Gastroesophageal sphincter (tissue), 4 donors: ENCODE data around the gene TMEM168. TPM values are rescaled to one million over a fixed set of nuclear protein-coding genes. Genes with fewer than 3 reads are reported as not detected.

ENCODE experiments used
- ATAC-seq: fragments of 150-250 bp; one replicate; pipeline ENCODE4 v1.9.1; 2016; ENCODE audit warnings: mild to moderate bottlenecking, moderate library complexity
- H3K27ac ChIP-seq, 4 donors: fragments of 200-600 bp; sonication (generic) in 3 of 4; 1 replicate in 3 of 4; 2 replicates in 1 of 4; pipeline ENCODE4 v1.5.1; 2016 to 2019
- H3K27me3 ChIP-seq: fragments of 200-600 bp; sonication (generic); one replicate; pipeline ENCODE4 v1.5.1; 2019
- H3K36me3 ChIP-seq, 2 donors: fragments of 200-600 bp; sonication (generic); one replicate each; pipeline ENCODE4 v1.5.1; 2019; ENCODE audit warnings: control low read depth in 1 of 2
- H3K4me1 ChIP-seq, 3 donors: fragments of 200-600 bp; sonication (generic); 1 replicate in 2 of 3; 2 replicates in 1 of 3; pipeline ENCODE4 v1.5.1; 2016 to 2019; ENCODE audit warnings: control low read depth in 2 of 3
- H3K4me3 ChIP-seq, 2 donors: fragments of 200-600 bp; sonication (generic); one replicate each; pipeline ENCODE4 v1.5.1; 2019; ENCODE audit warnings: mild to moderate bottlenecking in 1 of 2, moderate library complexity in 1 of 2
- H3K9me3 ChIP-seq, 3 donors: fragments of 200-600 bp; sonication (generic); one replicate each; pipeline ENCODE4 v1.5.1; 2017 to 2019; ENCODE audit warnings: control low read depth in 2 of 3
- CTCF ChIP-seq, 4 experiments: fragments of 200-600 bp in 2 of 4; fragments of 450-650 bp in 2 of 4; sonication (generic) in 1 of 4; IDR thresholded peaks; one replicate each; pipeline ENCODE4 v1.5.1; 2017 to 2019; ENCODE audit warnings: antibody characterized with exemption in 4 of 4, mild to moderate bottlenecking in 2 of 4, moderate library complexity in 2 of 4
- EP300 ChIP-seq: sonication (generic); formaldehyde crosslinking; IDR thresholded peaks from one replicate; pipeline ENCODE4 v1.6.1; 2017; ENCODE audit warnings: antibody characterized with exemption, mild to moderate bottlenecking
- POLR2A ChIP-seq, 2 donors: fragments of 450-650 bp; IDR thresholded peaks; one replicate each; pipeline ENCODE4 v1.6.1; 2017; ENCODE audit warnings: antibody characterized with exemption in 2 of 2, mild to moderate bottlenecking in 2 of 2, moderate library complexity in 1 of 2
- POLR2AphosphoS5 ChIP-seq: sonication (generic); formaldehyde crosslinking; IDR thresholded peaks from one replicate; pipeline ENCODE4 v1.6.1; 2017; ENCODE audit warnings: antibody characterized with exemption
- whole genome bisulfite sequencing, 2 donors: methylation state at CpG; one replicate each; pipeline ENCODE4 v1.1.5; 2018; ENCODE audit warnings: low coverage in 1 of 2; 5-methylcytosine and 5-hydroxymethylcytosine counted together
- total RNA-seq, 4 donors: library from RNA; depleted of rRNA; stranded (reverse); fragments of >200 nt; gene quantifications; one replicate each; pipeline ENCODE4 v1.1.0, GENCODE V29; 2016

Gene TMEM168
- total RNA-seq, 4 donors from 2014 or later, result 11.4 to 23.7 (median 19.0) TPM

- Histone ChIP-seq H3K4me3 (no peak overlapping the region), H3K27me3 (no peaks in the 10 kb centered on the region), H3K27ac (no peak overlapping the region), H3K36me3 (no peaks in the 10 kb centered on the region), H3K9me3 (peaks cover 0 to 11% (median 0%) of the 10 kb centered on the region in 3 donors), H3K4me1 (no peaks in the 10 kb centered on the region)
- no peak for ATAC-seq
- 44 to 65% methylated on average over 1 of the region's 1 CpG for WGBS, 2 donors
- TF ChIP-seq CTCF (IDR thresholded peaks at IDR 0.05) (no peak), POLR2AphosphoS5 (no peak), EP300 (no peak), POLR2A (IDR thresholded peaks at IDR 0.05) (no peak)
Observed at GRCh38 chr7:112745635-112746034, 44.6 kb downstream of the TMEM168 start.

GRCh38 chr7:112744818-112745217 is 45.4 kb downstream of the TMEM168 start:
- H3K4me3 ChIP-seq, result no peak overlapping the region
- TF ChIP-seq EP300 (no peak), POLR2A (IDR thresholded peaks at IDR 0.05) (no peak), CTCF (IDR thresholded peaks at IDR 0.05) (no peak), POLR2AphosphoS5 (no peak)
- peaks cover 0 to 19% (median 0%) of the 10 kb centered on the region in 3 donors for H3K9me3 ChIP-seq
- no peaks in the 10 kb centered on the region for H3K27me3 ChIP-seq
- H3K4me1 ChIP-seq, result no peaks in the 10 kb centered on the region
- no peaks in the 10 kb centered on the region for H3K36me3 ChIP-seq
- no peak for ATAC-seq
- H3K27ac ChIP-seq, result no peak overlapping the region
- WGBS, 2 donors, result 46 to 66% methylated on average over 2 of the region's 2 CpGs

GRCh38 chr7:112743811-112744210 is 46.4 kb downstream of the TMEM168 start:
- WGBS, 2 donors, result 69 to 93% methylated on average over 1 of the region's 1 CpG

GRCh38 chr7:112740667-112741066 is 49.5 kb downstream of the TMEM168 start:
- ATAC-seq, result no peak
- 53 to 82% methylated on average over 2 of the region's 2 CpGs for WGBS, 2 donors
- H3K9me3 ChIP-seq, result peaks cover 0 to 49% (median 0%) of the 10 kb centered on the region in 3 donors
- H3K4me3 ChIP-seq, result no peak overlapping the region
- H3K36me3 ChIP-seq, result no peaks in the 10 kb centered on the region
- H3K27me3 ChIP-seq, result no peaks in the 10 kb centered on the region
- TF ChIP-seq POLR2AphosphoS5, result no peak
- no peak for TF ChIP-seq EP300
- H3K27ac ChIP-seq, result no peak overlapping the region
- H3K4me1 ChIP-seq, result no peaks in the 10 kb centered on the region

More at GRCh38 chr7:112743811-112744210, 46.4 kb downstream of the TMEM168 start:
- Histone ChIP-seq H3K4me1 (no peaks in the 10 kb centered on the region), H3K36me3 (no peaks in the 10 kb centered on the region), H3K9me3 (peaks cover 0 to 28% (median 0%) of the 10 kb centered on the region in 3 donors), H3K27ac (no peak overlapping the region), H3K4me3 (no peak overlapping the region), H3K27me3 (no peaks in the 10 kb centered on the region)
- no peak for ATAC-seq
- TF ChIP-seq CTCF (IDR thresholded peaks at IDR 0.05) (no peak), POLR2A (IDR thresholded peaks at IDR 0.05) (no peak), EP300 (no peak), POLR2AphosphoS5 (no peak)

GRCh38 chr7:112739436-112740180 is 50.6 kb downstream of the TMEM168 start:
- H3K36me3 ChIP-seq, result no peaks in the 10 kb centered on the region
- H3K4me1 ChIP-seq, result no peaks in the 10 kb centered on the region
- peaks cover 0 to 60% (median 0%) of the 10 kb centered on the region in 3 donors for H3K9me3 ChIP-seq
- H3K27ac ChIP-seq, result no peak overlapping the region
- 63% methylated on average over 1 of the region's 3 CpGs; no CpG with 5 or more reads in 1 of the 2 donors for WGBS, 2 donors
- no peaks in the 10 kb centered on the region for H3K27me3 ChIP-seq
- no peak for ATAC-seq
- H3K4me3 ChIP-seq, result no peak overlapping the region
- TF ChIP-seq POLR2AphosphoS5, result no peak
- no peak for TF ChIP-seq POLR2A (IDR thresholded peaks at IDR 0.05)
- no peak for TF ChIP-seq CTCF (IDR thresholded peaks at IDR 0.05)
- no peak for TF ChIP-seq EP300
